Trophoblast cell (in vitro differentiated cells and primary cell): ENCODE measurements around the gene RBM33.

ENCODE experiments used
- DNase-seq, 2 donors: peaks; one replicate each; pipeline ENCODE4 v3.0.0-alpha.2; 2016
- H2AFZ ChIP-seq: 2 replicates; pipeline ENCODE4 v1.6.1; 2013; ENCODE audit warnings: low read length, moderate library complexity, mild to moderate bottlenecking; ENCODE audit not compliant: insufficient read depth, poor library complexity
- H2AK5ac ChIP-seq: 2 replicates; pipeline ENCODE4 v1.6.1; 2013; ENCODE audit warnings: mild to moderate bottlenecking, low read length
- H2BK120ac ChIP-seq: 2 replicates; pipeline ENCODE4 v1.6.1; 2013; ENCODE audit warnings: low read length, mild to moderate bottlenecking, moderate library complexity; ENCODE audit not compliant: insufficient read depth, poor library complexity
- H2BK12ac ChIP-seq: 2 replicates; pipeline ENCODE4 v1.6.1; 2013; ENCODE audit warnings: mild to moderate bottlenecking, low read length, moderate library complexity
- H2BK5ac ChIP-seq: 2 replicates; pipeline ENCODE4 v1.6.1; 2013; ENCODE audit warnings: low read length, low read depth, moderate library complexity, mild to moderate bottlenecking; ENCODE audit not compliant: poor library complexity
- H3K14ac ChIP-seq: 2 replicates; pipeline ENCODE4 v1.6.1; 2013; ENCODE audit warnings: mild to moderate bottlenecking, low read length
- H3K18ac ChIP-seq: 2 replicates; pipeline ENCODE4 v1.6.1; 2013; ENCODE audit warnings: mild to moderate bottlenecking, low read length
- H3K23ac ChIP-seq: 2 replicates; pipeline ENCODE4 v1.6.1; 2013; ENCODE audit warnings: low read length
- H3K27ac ChIP-seq: 2 replicates; pipeline ENCODE4 v1.5.1; 2013; ENCODE audit warnings: low read depth, mild to moderate bottlenecking, inconsistent platforms, low read length, moderate library complexity
- H3K27me3 ChIP-seq: 2 replicates; pipeline ENCODE4 v1.6.1; 2013; ENCODE audit warnings: inconsistent platforms, mild to moderate bottlenecking, low read length, moderate library complexity; ENCODE audit not compliant: insufficient read depth
- H3K36me3 ChIP-seq, 2 experiments: 1 replicate in 1 of 2; 2 replicates in 1 of 2; pipeline ENCODE4 v1.6.1; 2013; ENCODE audit warnings: low read length in 2 of 2, mild to moderate bottlenecking in 2 of 2, moderate library complexity in 1 of 2; ENCODE audit not compliant: insufficient read depth in 2 of 2, control insufficient read depth in 1 of 2
- H3K4ac ChIP-seq: 2 replicates; pipeline ENCODE4 v1.6.1; 2013; ENCODE audit warnings: low read depth, mild to moderate bottlenecking, low read length, moderate library complexity
- H3K4me1 ChIP-seq, 2 experiments: 1 replicate in 1 of 2; 2 replicates in 1 of 2; pipeline ENCODE4 v1.6.1; 2013; ENCODE audit warnings: low read length in 2 of 2, mild to moderate bottlenecking in 2 of 2, moderate library complexity in 1 of 2; ENCODE audit not compliant: insufficient read depth in 2 of 2, control insufficient read depth in 1 of 2
- H3K4me2 ChIP-seq: 2 replicates; pipeline ENCODE4 v1.6.1; 2013; ENCODE audit warnings: inconsistent platforms, mild to moderate bottlenecking, low read length, moderate library complexity
- H3K4me3 ChIP-seq: 2 replicates; pipeline ENCODE4 v1.5.1; 2013; ENCODE audit warnings: mild to moderate bottlenecking, low read depth, low read length, inconsistent platforms
- H3K79me1 ChIP-seq: one replicate; pipeline ENCODE4 v1.6.1; 2013; ENCODE audit warnings: low read length
- H3K79me2 ChIP-seq: 2 replicates; pipeline ENCODE4 v1.6.1; 2013; ENCODE audit warnings: low read length, mild to moderate bottlenecking; ENCODE audit not compliant: control insufficient read depth, insufficient read depth, poor library complexity
- H3K9ac ChIP-seq: 2 replicates; pipeline ENCODE4 v1.6.1; 2013; ENCODE audit warnings: mild to moderate bottlenecking, low read length
- H3K9me3 ChIP-seq: 2 replicates; pipeline ENCODE4 v1.6.1; 2013; ENCODE audit warnings: low read depth, mild to moderate bottlenecking, control low read depth, inconsistent platforms, low read length; ENCODE audit not compliant: insufficient read depth
- H4K12ac ChIP-seq: 2 replicates; pipeline ENCODE4 v1.6.1; 2013; ENCODE audit warnings: low read depth, mild to moderate bottlenecking, low read length, moderate library complexity
- H4K8ac ChIP-seq: 2 replicates; pipeline ENCODE4 v1.6.1; 2013; ENCODE audit warnings: low read depth, mild to moderate bottlenecking, low read length, moderate library complexity
- H4K91ac ChIP-seq: one replicate; pipeline ENCODE4 v1.6.1; 2013; ENCODE audit warnings: low read depth, mild to moderate bottlenecking, low read length, moderate library complexity
- WGBS: extraction: QIAGEN DNeasy Blood & Tissue Kit; methylation state at CpG from one replicate; pipeline ENCODE4 v1.1.7; 2013; ENCODE audit warnings: missing lambda C conversion rate; ENCODE audit not compliant: insufficient read length, insufficient coverage; ENCODE audit errors: extremely low coverage; 5-methylcytosine and 5-hydroxymethylcytosine counted together

The RBM33 gene

GRCh38 chr7:155710530-155710929 is 66.1 kb downstream of the RBM33 start:
- Histone ChIP-seq H2BK120ac (no peak overlapping the region), H3K4me3 (no peak overlapping the region), H3K4me2 (no peak overlapping the region), H3K27ac (no peak overlapping the region), H2AFZ (no peak overlapping the region), H3K79me1 (no peaks in the 10 kb centered on the region), H3K23ac (no peak overlapping the region), H3K4me1 (no peaks in the 10 kb centered on the region), H2AK5ac (no peak overlapping the region), H3K27me3 (no peaks in the 10 kb centered on the region), H3K18ac (no peak overlapping the region), H3K9ac (no peak overlapping the region), H3K36me3 (peaks cover 34 to 38% of the 10 kb centered on the region in 2 experiments), H3K14ac (no peak overlapping the region), H3K4ac (no peak overlapping the region), H2BK12ac (no peak overlapping the region), H4K12ac (no peak overlapping the region), H4K8ac (no peak overlapping the region), H2BK5ac (no peak overlapping the region), H4K91ac (no peak overlapping the region), H3K79me2 (no peaks in the 10 kb centered on the region), H3K9me3 (peaks cover 2% of the 10 kb centered on the region)
- DNase-seq, result no peak
- WGBS, result no CpG with 5 or more reads among the region's 1 CpG

DNA sequence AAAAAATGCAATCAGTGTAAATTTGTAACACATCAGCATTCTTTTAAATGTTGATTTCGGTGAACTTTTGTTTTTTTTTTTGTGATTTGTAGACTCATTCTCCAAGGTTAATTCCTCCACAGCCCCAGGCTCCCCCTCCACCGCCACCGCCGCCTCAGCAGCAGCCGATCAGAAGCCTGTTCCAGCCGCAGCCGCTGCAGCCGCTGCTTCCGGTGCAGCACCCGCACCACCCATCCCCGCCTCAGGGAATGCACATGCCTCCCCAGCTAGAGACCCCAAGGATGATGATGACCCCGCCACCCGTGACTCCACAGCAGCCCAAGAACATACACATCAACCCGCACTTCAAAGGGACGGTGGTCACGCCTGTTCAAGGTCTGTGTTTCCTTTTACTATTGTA is 66.6 kb downstream of the RBM33 start:
- no peak overlapping the region for H2BK120ac ChIP-seq
- no peak overlapping the region for H3K4me3 ChIP-seq
- WGBS, result no CpG with 5 or more reads among the region's 16 CpGs
- H4K8ac ChIP-seq, result no peak overlapping the region
- H2AK5ac ChIP-seq, result no peak overlapping the region
- H2AFZ ChIP-seq, result no peak overlapping the region
- H3K4me2 ChIP-seq, result no peak overlapping the region
- no peak overlapping the region for H3K9ac ChIP-seq
- DNase-seq, result no peak
- no peak overlapping the region for H2BK5ac ChIP-seq
- H4K12ac ChIP-seq, result no peak overlapping the region
- H3K79me2 ChIP-seq, result no peaks in the 10 kb centered on the region
- no peaks in the 10 kb centered on the region for H3K27me3 ChIP-seq
- H3K36me3 ChIP-seq, result peaks cover 36 to 40% of the 10 kb centered on the region in 2 experiments
- no peak overlapping the region for H3K27ac ChIP-seq
- no peak overlapping the region for H2BK12ac ChIP-seq
- H3K18ac ChIP-seq, result no peak overlapping the region
- no peak overlapping the region for H3K14ac ChIP-seq
- H3K79me1 ChIP-seq, result no peaks in the 10 kb centered on the region
- no peaks in the 10 kb centered on the region for H3K4me1 ChIP-seq
- peaks cover 2% of the 10 kb centered on the region for H3K9me3 ChIP-seq
- no peak overlapping the region for H4K91ac ChIP-seq
- H3K23ac ChIP-seq, result no peak overlapping the region
- H3K4ac ChIP-seq, result no peak overlapping the region

GRCh38 chr7:155713384-155713783 is 68.9 kb downstream of the RBM33 start:
- peaks cover 32 to 37% of the 10 kb centered on the region in 2 experiments for H3K36me3 ChIP-seq
- no peak overlapping the region for H3K4me3 ChIP-seq
- H3K4me1 ChIP-seq, result no peaks in the 10 kb centered on the region
- no peak overlapping the region for H2BK12ac ChIP-seq
- no peak for DNase-seq
- H3K4me2 ChIP-seq, result no peak overlapping the region
- WGBS, result no CpG with 5 or more reads among the region's 10 CpGs
- no peak overlapping the region for H3K27ac ChIP-seq
- no peak overlapping the region for H4K91ac ChIP-seq
- no peaks in the 10 kb centered on the region for H3K27me3 ChIP-seq
- no peak overlapping the region for H2AK5ac ChIP-seq
- H3K4ac ChIP-seq, result no peak overlapping the region
- no peaks in the 10 kb centered on the region for H3K79me1 ChIP-seq
- H3K14ac ChIP-seq, result no peak overlapping the region
- H3K23ac ChIP-seq, result no peak overlapping the region
- peaks cover 2% of the 10 kb centered on the region for H3K9me3 ChIP-seq
- no peak overlapping the region for H4K12ac ChIP-seq
- H2AFZ ChIP-seq, result no peak overlapping the region
- H4K8ac ChIP-seq, result no peak overlapping the region
- H3K18ac ChIP-seq, result no peak overlapping the region
- no peaks in the 10 kb centered on the region for H3K79me2 ChIP-seq
- no peak overlapping the region for H3K9ac ChIP-seq
- no peak overlapping the region for H2BK5ac ChIP-seq
- H2BK120ac ChIP-seq, result no peak overlapping the region

GRCh38 chr7:155714702-155715101 is 70.2 kb downstream of the RBM33 start:
- peaks cover 30 to 32% of the 10 kb centered on the region in 2 experiments for H3K36me3 ChIP-seq
- no CpG with 5 or more reads among the region's 6 CpGs for WGBS
- H4K8ac ChIP-seq, result no peak overlapping the region
- no peak overlapping the region for H3K14ac ChIP-seq
- no peak overlapping the region for H4K91ac ChIP-seq
- H2BK5ac ChIP-seq, result no peak overlapping the region
- no peaks in the 10 kb centered on the region for H3K79me1 ChIP-seq
- H3K27me3 ChIP-seq, result no peaks in the 10 kb centered on the region
- no peak overlapping the region for H3K4me2 ChIP-seq
- H2BK120ac ChIP-seq, result no peak overlapping the region
- no peak overlapping the region for H4K12ac ChIP-seq
- no peak overlapping the region for H3K9ac ChIP-seq
- H3K4ac ChIP-seq, result no peak overlapping the region
- no peak overlapping the region for H2AFZ ChIP-seq
- H3K4me1 ChIP-seq, result no peaks in the 10 kb centered on the region
- H3K18ac ChIP-seq, result no peak overlapping the region
- H3K27ac ChIP-seq, result no peak overlapping the region
- DNase-seq, result no peak
- no peak overlapping the region for H2BK12ac ChIP-seq
- no peak overlapping the region for H2AK5ac ChIP-seq
- H3K23ac ChIP-seq, result no peak overlapping the region
- no peak overlapping the region for H3K4me3 ChIP-seq
- no peaks in the 10 kb centered on the region for H3K79me2 ChIP-seq
- H3K9me3 ChIP-seq, result peaks cover 2% of the 10 kb centered on the region
